Tibial artery (tissue), 4 donors: Measurements from ENCODE around the gene ERLIN1.

ENCODE experiments used
- DNase-seq, 2 donors: peaks; one replicate each; pipeline ENCODE4 v3.0.0-alpha.2; 2019
- H3K27ac ChIP-seq, 2 donors: fragments of 200-600 bp; sonication (generic) in 1 of 2; 1 replicate in 1 of 2; 2 replicates in 1 of 2; pipeline ENCODE4 v1.5.1; 2018 to 2019; ENCODE audit warnings: mild to moderate bottlenecking in 1 of 2
- H3K27me3 ChIP-seq, 2 donors: fragments of 200-600 bp; sonication (generic) in 1 of 2; one replicate each; pipeline versions ENCODE4 v1.5.1 to v1.6.0; 2016 to 2019
- H3K36me3 ChIP-seq, 3 donors: fragments of 200-600 bp; sonication (generic) in 2 of 3; one replicate each; pipeline ENCODE4 v1.5.1; 2016 to 2019; ENCODE audit warnings: mild to moderate bottlenecking in 2 of 3
- H3K4me1 ChIP-seq, 4 donors: fragments of 200-600 bp; sonication (generic) in 2 of 4; 1 replicate in 3 of 4; 2 replicates in 1 of 4; pipeline ENCODE4 v1.5.1; 2016 to 2019
- H3K4me3 ChIP-seq, 2 donors: fragments of 200-600 bp; sonication (generic) in 1 of 2; 1 replicate in 1 of 2; 2 replicates in 1 of 2; pipeline ENCODE4 v1.5.1; 2018 to 2019; ENCODE audit warnings: mild to moderate bottlenecking in 2 of 2
- H3K9me3 ChIP-seq, 3 donors: fragments of 200-600 bp; sonication (generic) in 1 of 3; one replicate each; pipeline ENCODE4 v1.5.1; 2016 to 2019
- intact Hi-C: fragments of 100-400 bp; cut with DNase I; formaldehyde crosslinking; loops from one replicate; pipeline ENCODE4 v1.15.0; 2023; ENCODE audit warnings: low total_unique reads
- TF ChIP-seq, protein P1 (sequence below), 2 experiments: fragments of 200-600 bp in 1 of 2; fragments of 450-650 bp in 1 of 2; IDR thresholded peaks; one replicate each; pipeline ENCODE4 v1.5.1; 2017 to 2019; ENCODE audit warnings: antibody characterized with exemption in 2 of 2, mild to moderate bottlenecking in 1 of 2, moderate library complexity in 1 of 2

The ERLIN1 gene

GRCh38 chr10:100101192-100102076 lies 84.4 kb downstream of the ERLIN1 start:
- DNase-seq, result no peak
- H3K27me3 ChIP-seq, result peaks cover 0 to 9% of the 10 kb centered on the region in 2 donors
- no peaks in the 10 kb centered on the region for H3K36me3 ChIP-seq
- intact Hi-C loops, result no loop called here
- no peak overlapping the region for H3K4me3 ChIP-seq
- TF ChIP-seq, protein P1, sequence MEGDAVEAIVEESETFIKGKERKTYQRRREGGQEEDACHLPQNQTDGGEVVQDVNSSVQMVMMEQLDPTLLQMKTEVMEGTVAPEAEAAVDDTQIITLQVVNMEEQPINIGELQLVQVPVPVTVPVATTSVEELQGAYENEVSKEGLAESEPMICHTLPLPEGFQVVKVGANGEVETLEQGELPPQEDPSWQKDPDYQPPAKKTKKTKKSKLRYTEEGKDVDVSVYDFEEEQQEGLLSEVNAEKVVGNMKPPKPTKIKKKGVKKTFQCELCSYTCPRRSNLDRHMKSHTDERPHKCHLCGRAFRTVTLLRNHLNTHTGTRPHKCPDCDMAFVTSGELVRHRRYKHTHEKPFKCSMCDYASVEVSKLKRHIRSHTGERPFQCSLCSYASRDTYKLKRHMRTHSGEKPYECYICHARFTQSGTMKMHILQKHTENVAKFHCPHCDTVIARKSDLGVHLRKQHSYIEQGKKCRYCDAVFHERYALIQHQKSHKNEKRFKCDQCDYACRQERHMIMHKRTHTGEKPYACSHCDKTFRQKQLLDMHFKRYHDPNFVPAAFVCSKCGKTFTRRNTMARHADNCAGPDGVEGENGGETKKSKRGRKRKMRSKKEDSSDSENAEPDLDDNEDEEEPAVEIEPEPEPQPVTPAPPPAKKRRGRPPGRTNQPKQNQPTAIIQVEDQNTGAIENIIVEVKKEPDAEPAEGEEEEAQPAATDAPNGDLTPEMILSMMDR (IDR thresholded peaks at IDR 0.05), result no peak
- no peaks in the 10 kb centered on the region for H3K4me1 ChIP-seq
- H3K9me3 ChIP-seq, result no peaks in the 10 kb centered on the region
- H3K27ac ChIP-seq, result no peak overlapping the region

DNA sequence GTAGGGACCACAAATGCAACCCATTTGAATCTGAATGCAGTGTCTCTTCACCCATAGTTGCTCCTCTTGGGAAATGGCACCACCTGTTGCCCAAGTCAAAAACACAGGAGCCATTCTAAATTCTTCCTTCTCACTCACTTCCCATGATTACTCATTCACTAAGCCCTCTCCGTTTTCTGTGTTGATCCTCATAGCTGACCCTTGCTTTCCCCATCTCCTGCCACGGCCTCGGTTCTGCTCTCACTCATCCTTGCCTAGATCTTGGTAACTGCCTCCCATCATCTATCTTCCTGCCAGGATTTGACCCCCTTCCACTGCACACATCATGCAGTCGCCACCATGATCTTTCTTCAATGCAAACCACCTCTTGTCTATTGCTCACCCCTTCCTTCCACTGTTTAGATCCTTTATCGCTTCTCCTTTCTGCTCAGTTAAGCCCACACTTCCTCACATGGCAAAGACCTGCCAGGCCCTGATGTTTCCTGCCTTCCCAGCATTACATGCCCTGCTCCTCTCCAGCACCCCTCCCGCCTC lies 85.1 kb downstream of the ERLIN1 start:
- H3K36me3 ChIP-seq, result no peaks in the 10 kb centered on the region
- H3K27me3 ChIP-seq, result peaks cover 0 to 9% of the 10 kb centered on the region in 2 donors
- TF ChIP-seq, protein P1 (IDR thresholded peaks at IDR 0.05), result no peak
- no peaks in the 10 kb centered on the region for H3K4me1 ChIP-seq
- intact Hi-C loops, result no loop called here
- H3K27ac ChIP-seq, result no peak overlapping the region
- no peaks in the 10 kb centered on the region for H3K9me3 ChIP-seq
- H3K4me3 ChIP-seq, result no peak overlapping the region
- DNase-seq, result no peak
